Activated CD8-positive, alpha-beta memory T cell treated with anti-CD3 and anti-CD28 coated beads for 48 hours (primary cell): ENCODE measurements around the gene PDGFA.

Experiments
- DNase-seq, 3 experiments: peaks; one replicate each; pipeline ENCODE4 v3.0.0-alpha.2; 2020; ENCODE audit warnings: low read depth in 2 of 3, low spot score in 2 of 3

The PDGFA gene

DNA sequence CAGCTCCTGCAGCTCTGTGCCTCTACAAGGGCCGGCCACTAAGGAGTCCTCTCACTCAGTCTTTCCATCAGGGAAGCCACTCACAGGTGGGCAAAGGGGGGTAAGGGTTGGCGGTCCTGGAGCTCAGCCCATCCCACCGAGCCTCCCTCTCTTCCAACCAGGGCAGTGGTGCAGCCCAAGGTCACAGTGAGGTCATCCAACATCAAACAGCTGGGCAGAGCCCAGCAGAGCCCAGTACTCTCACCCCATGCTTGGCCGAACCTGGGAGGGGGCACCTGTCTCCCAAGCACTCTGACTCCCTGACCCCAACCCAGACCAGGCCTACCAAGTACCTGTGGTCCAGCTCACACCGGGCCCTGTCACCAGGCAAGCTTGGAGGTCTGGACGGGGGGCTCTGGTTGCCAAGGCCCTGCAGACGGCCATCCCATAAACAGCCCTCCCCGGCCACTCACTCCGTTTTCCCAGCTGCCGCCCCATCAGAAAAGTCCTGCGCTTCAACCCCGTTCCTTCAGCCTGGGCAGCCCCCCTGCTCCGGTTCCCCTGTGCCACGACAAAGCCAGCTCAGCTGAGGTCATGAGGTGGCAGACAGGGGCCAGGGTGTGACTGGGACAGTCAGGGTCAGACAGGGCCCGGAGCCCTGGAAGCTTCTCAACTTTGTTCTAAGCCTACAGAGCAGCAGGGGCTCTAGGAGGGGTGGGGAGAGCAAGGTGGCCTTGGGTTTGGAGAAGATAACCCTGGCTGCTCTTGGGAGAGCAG lies 27.5 kb downstream of the PDGFA start:
- DNase-seq = no peak

DNA sequence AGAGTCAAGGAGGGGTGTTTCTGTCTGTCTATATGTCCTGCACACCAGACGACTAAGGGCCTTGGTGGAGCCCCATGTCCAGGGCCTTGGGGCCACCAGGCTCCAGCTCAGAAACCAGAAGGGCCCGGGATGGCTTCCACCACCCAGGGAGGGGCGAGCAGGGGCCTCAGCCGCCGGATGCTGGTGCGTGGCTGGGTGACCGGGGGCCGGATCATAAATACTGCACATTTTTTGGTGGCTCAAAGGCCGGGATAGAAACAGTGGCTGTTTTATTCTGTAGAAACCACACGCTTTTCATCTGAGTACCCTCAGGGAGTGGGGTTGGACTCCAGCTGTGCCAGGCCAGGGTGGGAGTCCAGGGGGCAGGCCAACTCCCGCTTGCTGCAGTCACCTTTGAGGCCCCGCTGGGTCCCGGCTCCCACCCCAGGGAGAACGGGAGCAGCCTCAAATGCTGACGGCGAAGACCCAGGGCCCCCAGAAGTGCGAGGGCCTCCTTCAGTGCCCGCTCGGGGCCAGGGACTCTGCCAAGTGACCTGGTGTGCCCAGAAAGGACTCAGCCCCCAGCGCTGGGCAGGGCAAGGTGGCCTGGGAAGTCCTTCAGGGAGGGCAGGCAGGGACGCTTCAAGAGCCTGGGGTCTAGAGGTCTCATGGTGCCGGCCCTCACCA lies 28.2 kb downstream of the PDGFA start:
- DNase-seq = no peak

DNA sequence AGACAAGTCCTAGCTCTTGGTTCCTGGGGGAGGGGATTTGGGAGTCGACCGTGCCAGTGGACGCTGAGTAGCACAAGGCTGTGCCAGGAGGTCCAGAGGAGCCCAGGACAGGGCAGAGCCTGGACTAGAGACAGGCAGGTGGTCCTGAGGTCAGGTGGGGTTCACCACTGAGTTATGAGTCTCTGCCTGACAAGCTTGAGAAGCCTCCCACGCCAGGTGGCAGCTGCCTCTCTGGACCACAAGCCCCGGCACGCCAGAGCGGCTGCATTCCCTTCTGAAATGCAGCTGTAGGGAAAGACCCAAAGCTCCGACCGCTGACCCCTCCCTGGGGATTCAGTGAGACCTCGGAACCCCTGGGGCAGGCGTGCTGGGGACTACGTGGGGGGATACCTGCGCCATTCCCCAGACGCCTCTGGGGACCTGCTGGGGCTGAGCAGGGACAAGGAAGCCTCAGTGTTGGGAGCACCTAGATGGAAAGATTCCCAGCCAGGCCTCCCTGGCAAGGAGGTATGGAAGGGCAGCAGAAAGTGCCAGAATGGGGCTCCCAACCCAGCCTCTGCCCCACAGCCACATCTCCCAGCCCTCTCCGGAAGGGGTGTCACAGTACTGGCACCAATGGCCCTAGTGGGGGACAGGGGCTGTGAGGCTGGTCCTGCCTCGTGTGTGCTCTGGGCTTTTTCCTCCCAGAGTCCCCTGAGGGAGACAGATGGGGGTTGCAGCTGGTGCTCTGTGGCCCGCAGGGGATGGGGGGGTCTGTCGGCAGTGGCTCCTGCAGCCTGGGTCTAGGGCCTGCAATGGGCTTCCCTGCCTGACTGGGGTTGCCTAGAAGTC lies 29.0 kb downstream of the PDGFA start:
- no peak for DNase-seq

DNA sequence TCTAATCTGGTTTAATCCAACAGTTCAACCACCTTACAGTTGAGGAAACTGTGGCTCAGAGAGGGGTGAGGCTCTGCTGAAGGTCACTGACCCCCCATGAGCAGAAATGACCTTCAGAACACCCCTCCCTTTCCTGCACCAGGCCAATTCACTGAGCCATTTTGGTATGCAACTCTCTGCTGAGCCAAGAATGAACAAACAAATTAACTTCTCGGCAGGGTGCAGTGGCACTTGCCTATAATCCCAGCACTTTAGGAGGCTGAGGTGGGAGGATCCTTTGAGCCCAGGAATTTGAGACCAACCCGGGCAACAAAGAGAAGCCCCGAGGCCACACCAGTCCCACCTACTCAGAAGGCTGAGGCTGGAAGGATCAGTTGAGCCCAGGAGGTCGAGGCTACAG lies 29.8 kb downstream of the PDGFA start:
- DNase-seq = no peak

DNA sequence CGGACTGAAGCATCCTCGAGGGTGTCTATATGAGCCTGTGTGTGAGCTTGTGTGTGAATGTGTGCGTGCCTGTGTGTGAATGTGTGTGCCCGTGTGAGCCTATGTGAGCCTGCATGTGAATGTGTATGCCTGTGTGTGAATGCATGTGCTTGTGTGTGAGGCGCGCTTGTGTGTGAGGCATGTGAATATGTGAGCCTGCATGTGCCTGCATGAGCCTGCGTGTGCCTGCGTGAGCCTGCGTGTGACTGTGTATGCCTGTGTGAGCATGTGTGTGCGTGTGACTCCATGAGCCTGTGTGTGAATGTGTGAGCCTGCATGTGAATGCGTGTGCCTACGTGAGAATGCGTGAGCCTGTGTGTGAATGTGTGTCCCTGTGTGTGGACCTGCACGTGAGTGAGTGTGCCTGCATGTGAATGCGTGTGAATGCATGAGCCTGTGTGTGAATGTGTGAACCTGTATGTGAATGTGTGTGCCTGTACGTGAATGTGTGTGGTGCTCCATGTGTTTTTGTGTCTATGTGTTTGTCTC lies 33.4 kb downstream of the PDGFA start:
- no peak for DNase-seq

DNA sequence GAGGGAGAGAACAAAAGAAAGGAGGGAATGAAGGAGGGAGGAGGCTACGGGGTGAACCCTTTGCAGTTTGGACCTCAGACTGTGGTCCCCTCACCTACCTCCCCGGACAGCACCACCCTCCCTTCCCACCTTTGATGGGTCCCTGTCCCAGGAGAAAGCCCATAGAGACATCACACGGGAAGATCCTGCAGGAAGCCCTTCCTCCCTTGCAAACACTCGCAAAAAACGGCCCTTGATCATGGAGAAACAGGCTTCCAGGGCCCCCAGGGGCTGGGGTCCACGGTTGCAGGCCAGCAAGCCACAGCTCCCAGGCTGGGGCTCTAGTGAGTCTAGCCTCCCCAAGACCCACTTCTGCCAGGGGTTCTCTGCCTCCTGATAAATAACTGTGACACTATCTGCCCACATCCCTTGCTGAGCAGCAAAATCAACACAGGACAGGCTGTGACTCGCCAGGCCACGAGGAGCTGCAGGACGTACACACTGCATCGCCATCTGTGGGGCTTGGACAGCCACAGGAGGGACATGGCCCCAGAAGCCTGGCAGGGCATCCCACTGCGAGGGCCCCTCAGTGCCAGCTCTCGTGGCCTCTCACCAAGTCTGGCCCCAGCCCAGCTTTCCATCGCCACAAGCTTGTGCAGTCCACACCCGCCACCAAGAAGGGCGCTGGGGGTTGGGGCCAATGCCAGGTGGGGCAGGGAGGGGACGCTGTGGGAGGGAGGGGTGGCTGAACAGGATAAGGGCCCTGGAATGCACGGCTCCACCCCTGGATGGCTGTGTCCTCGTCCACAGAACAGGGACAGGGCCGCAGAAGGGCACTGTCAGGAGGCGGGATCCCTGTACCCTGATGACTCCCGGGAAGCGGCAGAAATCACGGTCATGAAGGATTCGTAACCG lies 34.2 kb downstream of the PDGFA start:
- DNase-seq = no peak

DNA sequence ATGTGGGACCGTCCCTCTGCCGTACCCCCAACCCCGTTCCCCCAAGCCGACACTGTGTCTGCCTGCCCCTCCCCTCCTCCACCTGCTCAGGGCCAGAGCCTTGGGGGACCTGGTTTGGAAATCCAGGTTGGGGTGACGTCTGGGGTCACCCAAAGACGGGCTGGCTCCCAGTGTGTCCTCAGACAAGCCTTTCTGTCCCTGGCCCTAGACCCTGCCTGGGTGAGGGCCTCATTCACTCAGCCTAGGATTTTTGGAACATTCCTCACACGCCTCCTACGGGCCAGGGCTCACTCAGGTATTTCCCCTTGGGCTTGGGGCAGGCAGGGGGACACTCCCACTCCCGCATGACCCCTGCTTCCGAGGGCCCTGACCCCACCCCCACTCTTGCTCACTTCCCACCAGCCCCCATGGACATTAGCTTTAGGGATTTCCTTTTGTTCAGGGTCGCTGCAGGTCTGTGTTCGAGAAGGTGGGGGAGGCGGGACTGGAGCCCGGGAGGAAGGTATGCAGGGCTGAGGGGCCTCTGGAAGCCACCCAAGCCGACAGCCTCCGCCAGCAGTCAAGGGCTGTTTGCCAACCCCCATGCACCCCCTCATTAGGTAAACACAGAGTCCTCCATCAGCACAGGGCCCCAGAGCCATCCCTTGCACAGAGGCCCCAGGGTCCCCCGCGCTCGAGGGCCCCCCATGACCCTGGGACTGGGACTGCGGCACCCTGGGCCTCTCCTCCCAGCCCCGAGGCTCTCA lies 35.1 kb downstream of the PDGFA start:
- no peak for DNase-seq

DNA sequence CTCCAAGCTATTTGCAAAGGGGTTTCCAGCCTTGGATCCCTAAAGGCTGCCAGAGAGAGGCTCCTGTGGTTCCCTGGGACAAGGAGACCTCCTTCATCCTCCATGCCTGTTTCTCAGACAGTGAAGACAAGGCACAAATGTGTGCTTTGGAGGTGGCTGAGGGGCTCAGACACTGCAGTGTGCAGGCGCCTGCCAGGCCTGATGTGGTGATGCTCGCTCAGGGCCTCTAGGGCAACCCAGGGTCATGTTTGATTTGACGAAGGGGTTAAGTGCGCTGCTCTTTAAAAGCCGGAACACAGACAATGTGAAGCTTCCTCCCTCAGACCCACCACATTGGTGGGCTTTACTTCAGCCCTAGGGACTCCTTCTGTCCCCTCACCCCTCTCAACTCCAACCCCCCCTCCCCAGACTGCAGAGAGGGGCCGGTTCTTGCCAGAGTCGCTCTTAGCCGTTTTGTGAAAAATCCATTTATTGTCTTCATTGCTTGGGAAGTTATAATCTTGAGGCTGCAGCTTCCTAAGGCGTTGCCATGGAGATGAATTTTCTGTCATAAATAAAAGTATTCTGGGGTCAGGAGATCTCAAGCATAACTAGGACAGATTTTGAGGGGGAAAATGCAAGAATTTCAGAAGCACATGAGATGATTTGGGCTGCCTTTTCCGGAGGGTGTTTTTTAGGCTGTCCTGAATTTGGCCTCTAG lies 35.8 kb downstream of the PDGFA start:
- no peak for DNase-seq

DNA sequence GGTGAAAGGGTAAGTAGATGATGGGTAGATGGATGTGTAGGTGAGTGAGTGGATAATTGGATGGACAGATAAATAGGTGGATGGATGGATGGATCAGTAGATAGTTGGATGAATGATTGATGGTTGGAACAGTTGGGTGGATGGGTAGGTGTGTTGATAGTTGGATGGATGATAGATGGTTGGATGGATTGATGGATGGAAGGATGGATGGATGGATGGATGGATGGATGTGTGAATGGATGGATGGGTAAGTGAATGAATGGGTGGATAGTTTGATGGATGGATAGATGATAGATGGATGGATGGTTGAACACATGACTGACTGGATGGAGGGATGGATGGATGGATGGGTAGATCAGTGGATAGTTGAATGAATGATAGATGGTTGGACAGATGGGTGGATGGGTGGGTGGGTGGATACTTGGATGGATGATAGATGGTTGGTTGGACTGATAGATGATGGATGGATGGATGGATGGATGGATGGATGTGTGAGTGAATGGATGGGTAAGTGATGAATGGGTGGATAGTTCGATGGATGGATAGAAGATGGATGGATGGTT lies 37.0 kb downstream of the PDGFA start:
- DNase-seq = no peak

DNA sequence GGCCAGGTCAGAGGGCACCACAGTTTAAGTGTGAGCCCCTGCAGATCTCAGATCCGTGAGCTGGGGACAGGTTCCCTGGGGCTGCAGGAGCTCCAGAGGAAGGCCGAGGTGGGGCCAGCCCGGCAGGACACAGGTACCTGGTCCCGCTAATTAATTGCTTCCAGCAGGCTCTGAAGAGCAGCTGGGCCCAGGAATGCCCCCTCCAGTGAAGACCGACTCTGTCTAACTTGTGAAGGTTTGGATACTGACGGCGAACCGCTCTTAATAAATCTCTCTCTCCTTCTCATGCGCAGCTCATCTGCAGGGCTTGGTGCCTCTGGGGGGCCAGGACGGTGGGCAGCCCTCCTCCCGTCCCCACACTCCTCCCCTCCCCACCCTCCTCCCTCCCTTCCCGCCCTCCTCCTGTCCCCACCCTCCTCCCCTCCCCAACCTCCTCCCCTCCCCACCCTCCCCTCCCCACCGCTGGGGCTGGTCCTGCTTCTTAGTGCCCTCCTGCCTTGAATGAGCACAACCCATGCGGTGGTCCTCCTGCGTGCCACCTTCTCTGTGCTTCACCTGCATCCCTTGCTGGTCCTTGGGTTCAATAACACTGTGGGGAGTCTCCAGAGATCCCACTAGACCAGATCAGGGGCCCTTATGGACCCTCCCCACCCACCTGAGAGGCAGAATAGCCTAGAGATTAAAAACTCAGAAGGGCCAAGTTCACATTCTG lies 38.3 kb downstream of the PDGFA start:
- no peak for DNase-seq

DNA sequence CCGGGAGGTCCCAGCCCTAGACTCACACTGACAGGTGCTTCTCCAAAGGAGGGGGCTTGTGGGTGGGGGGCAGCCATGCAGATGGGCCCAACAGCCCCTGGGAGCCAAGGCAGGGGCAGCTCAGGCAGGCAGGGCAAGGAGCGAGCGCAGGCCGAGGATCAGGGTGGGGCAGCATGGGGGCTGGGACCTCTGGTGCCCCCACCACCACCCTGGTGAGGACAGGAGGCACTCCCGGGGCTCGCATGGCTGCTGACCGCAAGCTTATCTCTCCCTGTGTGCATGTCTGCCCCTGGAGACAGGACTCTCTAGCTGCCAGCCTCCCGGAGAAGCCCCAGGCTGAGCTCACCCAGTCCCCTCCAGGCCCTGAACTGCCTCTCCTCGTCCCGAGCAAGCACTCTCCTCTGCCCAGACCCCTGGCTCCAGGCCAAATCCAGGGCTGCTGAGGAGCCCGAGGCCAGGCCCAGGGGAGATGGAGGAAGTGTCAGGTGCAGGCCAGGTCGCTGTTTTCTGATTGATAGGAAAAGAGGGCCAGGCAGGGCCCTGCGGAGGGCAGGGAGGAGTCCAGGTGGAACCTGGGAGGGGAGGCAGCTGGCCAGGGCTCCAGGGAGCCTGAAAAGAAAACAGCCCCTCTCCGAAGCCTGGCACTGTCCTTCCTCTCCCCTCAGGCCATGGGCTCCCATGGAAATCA lies 39.0 kb downstream of the PDGFA start:
- DNase-seq = no peak

DNA sequence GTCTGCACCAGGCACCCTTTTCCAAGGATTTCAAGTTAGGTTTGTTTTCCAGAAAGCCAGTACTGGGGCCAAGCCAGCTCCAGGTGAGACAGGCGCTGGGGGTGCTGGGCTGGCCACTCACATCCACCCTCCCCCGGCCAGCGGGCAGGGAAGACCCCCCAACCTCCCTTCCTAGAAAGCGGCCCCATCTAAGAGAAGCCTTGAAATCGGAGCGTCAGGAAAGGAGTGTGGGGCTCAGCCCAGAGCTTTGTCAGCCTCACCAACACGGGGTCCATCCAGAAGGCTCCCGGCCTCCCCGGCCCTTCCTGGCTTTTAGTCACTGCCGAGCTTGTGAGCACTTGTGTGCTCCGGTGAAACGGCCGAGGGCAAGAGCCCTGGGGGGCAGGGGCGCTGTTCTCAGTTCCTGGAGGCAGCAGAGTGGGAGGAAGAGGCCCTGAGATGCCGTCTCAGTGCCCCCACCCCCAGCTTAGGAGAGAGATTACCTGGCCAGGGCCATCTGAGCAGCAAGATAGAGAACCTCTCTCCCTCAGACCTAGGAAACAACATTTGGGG lies 39.6 kb downstream of the PDGFA start:
- DNase-seq = no peak

DNA sequence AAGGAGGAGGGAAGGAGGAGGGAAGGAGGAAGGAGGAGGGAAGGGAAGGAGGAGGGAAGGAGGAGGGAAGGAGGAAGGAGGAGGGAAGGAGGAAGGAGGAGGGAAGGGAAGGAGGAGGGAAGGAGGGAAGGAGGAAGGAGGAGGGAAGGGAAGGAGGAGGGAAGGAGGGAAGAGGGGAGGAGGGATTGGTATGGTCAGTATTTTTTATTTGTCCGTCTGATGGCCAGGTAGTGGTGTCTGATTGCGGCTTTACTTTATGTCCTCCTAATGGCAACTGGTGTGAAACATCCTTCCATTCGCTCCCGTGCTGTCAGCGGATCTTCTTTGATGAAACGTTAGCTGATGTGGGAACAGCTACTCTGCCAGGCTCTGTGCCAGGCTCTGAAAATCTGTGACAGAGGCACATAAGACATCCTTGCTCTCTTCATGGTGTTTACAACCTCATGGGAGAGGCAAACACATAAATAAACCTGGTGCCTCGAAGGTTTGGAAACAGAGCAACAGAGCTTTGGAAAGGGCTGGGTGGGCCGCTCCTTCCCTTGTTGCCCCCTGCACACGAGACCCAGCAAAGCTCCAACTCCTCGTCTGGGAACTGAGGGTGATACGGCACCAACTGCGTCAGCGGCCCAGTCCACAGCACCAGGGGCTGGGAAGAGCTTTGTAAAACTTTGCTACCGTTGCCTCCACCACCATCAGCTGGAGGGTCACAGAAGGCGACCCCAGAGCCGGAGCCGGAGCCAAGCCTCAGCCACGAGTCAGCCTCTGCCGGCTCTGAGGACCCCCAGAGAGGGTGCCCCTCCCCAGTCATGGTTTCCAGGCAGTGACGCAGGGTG lies 40.3 kb downstream of the PDGFA start:
- no peak for DNase-seq

DNA sequence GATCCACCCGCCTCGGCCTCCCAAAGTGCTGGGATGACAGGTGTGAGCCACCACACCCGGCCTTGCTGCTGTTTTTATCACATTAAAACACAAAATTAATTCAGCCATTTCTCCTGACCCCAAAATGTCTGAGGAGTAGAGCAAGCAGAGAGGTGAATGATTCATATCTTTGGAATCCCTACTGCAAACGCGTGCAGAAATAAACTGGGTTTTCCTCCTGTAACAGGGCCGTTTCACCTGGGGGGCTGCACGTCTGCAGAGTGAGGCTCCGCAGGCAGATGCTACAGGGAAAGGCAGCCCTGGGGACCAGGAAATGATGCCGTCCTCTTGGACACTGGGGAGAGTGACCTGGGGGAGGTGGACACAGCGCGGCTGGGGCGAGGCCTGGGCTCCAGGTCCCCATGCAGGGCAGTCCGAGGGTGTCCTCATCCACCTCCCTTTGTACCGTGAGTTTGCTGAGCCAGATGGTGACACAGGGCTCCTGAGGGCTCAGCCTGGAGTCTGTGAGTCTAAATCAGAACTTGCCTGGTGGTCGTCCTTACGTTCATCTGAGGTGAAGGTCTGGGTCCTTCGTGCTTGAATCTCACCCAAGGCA lies 41.9 kb downstream of the PDGFA start:
- DNase-seq = no peak

DNA sequence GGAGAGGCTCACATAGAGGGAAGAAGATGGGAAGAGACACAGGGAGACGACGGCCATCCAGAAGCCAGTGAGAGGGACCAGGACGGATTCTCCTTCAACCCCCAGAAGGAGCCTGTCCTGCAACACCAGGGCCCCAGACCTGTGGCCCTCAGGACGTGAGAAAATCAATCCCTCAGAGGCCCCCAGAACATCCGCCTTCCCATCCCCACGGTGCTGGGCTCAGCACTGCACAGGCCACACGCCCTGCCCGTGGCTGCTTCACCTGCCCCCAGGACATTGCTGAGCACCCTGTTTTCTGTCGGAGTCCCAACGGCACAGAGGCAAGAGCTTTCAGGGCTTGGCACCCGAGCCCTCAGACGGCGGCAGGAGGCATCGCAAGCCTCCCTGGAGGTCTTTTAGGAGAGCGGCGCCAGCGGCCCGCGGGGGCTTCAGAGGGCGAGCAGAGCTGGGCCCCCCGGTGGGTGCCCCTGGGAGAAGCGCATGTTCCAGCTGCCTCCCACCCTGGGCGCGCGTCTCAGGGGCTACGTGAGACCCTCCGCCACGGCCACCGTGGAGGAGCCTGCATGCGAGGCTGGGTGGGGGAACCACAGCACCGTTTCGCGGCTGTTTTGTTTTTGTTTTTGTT lies 42.8 kb downstream of the PDGFA start:
- no peak for DNase-seq

DNA sequence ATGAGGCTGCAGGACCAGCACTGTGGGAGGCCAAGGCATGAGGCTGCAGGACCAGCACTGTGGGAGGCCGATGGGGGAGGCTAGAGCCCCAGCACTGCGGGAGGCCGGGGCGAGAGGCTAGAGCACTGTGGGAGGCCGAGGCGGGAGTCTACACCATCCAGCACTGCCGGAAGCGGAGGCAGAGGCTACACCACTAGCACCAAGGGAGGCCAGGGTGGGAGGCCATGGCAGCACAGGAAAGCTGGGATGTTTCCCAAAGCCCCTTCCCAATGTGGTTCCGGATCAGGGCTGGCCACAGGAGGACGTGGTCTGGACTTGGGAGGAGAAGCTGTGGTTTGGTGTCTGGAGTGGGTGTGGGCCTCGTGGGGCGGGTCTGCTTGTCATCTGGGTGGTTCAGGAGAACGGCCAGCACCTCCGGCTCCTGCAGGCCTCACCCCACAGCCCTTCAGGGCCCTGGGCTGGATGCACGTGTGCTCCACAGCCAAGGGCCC lies 43.6 kb downstream of the PDGFA start:
- no peak for DNase-seq
